22Rv1 (cell line): ENCODE measurements around the gene ANO9.

Experiments used
- ZFX ChIP-seq: fragments of 450-650 bp; IDR thresholded peaks from 2 replicates; pipeline ENCODE4 v1.6.1; 2017; ENCODE audit warnings: antibody characterized with exemption, borderline replicate concordance
- TF ChIP-seq, protein P1 (sequence below): fragments of 450-650 bp; IDR thresholded peaks from 2 replicates; pipeline ENCODE4 v1.5.1; 2017; ENCODE audit warnings: mild to moderate bottlenecking

DNA sequence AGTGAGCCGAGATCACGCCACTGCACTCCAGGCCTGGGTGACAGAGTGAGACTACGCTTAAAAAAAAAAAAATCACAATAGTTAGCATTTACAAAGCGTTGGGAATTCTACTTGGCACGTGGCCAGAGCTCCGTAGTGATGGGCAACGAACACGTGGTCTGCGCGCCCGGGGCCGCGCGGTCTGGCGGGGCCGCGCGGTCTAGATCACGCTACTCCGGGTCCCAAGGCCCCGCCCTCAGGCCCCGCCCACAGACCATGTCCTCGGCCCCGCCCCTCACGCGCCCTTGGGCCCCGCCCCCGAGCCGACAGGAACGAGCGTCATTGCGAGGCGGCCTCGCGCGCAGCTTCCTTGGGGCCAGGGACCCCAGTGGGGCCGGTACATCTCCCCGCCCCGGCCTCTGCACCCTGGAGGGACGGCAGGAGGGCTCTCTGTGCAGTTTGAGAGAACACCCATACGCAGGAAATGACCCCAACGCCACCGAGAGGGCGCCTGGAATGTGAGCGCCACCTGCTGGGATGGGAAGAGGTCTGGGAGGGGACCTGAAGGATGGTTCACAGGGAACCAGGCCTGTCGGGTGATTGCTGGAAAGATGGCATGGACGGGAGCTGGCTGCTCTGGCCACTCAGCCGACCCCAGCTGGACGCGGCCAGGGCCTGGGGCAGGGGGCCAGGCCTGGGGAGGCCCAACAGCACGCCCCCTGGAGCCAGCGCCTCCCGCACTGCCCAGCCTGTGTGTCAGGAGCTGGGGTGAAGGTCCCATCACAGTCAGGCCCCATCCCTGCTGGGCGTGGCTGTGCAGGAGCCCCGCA lies 6.3 kb upstream of the ANO9 start:
- TF ChIP-seq, protein P1, sequence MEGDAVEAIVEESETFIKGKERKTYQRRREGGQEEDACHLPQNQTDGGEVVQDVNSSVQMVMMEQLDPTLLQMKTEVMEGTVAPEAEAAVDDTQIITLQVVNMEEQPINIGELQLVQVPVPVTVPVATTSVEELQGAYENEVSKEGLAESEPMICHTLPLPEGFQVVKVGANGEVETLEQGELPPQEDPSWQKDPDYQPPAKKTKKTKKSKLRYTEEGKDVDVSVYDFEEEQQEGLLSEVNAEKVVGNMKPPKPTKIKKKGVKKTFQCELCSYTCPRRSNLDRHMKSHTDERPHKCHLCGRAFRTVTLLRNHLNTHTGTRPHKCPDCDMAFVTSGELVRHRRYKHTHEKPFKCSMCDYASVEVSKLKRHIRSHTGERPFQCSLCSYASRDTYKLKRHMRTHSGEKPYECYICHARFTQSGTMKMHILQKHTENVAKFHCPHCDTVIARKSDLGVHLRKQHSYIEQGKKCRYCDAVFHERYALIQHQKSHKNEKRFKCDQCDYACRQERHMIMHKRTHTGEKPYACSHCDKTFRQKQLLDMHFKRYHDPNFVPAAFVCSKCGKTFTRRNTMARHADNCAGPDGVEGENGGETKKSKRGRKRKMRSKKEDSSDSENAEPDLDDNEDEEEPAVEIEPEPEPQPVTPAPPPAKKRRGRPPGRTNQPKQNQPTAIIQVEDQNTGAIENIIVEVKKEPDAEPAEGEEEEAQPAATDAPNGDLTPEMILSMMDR, result peak; percentile 93
- no peak for TF ChIP-seq ZFX
